Measurements from ENCODE around the gene ABAT.

Gene ABAT

DNA sequence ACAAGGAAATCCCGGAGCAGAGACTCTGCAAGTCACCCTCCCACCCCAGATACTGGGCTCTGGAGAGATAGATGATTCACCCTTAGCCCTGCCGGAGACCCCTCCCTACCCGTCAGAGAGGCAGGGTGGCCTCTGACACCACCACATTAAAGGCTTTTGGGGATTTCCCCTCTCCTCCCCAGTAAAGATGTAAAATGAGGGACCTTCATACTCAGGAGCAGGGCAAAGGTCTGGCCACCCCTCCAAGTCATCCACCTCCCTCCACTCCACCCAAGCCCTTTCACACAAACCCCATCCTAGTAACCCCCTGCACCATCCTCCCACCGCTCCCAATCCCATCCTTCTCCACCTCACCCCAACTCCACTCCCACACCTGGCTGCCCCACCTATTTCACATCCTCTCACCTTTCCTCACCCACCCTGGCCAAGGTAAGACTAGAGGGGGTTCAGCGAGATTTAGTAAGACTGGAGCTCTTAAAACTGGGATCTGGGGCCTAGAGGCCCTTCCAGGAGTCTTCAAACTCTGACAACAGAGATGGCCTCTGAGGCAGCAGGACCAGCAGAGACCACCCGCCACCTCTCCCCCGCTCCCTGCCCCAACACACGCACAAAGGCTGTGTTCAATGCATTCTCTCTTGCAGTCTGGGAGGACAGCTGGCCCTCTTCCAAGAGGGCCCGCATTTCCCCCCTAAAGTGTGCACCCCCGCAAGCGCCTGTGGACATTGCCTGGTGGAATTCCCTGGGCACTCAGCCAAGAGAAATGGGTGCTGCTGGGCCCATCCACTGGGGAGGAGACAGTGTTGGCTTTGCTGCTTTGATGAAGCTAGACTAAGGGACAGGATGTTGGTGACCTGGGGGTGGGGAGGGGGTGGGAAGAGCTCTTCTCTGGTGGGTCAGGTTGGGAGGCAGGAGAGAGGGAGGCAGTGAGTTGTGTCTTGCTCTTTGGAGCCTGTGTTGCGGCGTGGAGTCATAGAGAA lies 1.1 kb downstream of the ABAT start:
- no peak for DNase-seq
- in situ Hi-C loops (cut with HindIII; ENCODE audit: low pct_ligation_motif_present, low pct_unique_long_range_greater_than_20kb, low sequenced_read_pairs): no loop called here

DNA sequence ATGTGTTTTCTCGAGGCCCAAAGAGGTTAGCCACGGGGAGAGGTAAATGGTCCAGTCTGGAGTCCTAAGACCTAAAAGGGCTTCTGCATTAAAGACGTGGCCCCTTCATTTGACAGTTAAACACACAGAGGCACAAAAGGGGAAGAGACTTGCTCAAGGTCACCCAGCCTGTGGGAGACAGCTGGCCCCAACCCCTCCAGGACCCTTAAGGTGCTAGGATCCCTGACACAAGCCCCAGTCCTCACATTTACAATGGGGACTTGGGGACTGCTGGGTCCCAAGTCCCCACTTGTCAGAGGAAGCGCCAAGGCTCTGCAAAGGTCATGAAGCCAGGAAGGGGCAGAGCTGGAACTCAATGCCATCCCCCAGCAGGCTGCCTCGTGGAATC lies 1.7 kb downstream of the ABAT start:
- in situ Hi-C loops (cut with HindIII; ENCODE audit: low pct_ligation_motif_present, low pct_unique_long_range_greater_than_20kb, low sequenced_read_pairs): no loop called here
- no peak for DNase-seq

DNA sequence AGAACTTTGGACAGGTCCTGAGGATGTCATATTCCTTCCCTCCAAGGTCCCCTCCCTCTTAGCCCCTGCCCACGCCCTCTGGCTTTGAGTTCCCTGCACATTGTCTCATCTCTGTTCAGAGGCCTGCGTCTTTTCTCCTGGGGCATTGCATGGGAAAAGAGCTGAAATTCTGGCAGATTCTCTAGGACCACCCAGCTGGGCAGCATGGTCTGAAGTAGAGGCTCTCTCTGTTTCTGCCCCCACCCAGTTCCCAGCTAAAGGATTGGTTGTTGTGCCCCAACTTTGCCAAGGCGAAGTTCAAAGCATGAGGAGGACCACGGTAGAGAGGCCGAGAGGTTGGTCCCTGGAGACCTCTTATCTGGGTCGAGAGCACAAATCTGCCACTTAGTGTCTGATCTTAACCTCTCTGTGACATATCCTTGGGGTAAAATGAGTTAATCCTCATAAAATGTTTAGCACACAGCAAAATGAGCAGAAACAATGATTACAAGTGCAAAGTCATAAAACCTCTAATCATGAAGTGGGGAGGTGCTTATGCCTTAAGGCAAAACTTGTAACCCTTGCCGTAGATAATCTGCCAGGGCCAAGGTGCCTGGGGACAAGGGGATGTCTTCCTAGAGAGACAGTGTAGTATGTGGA lies 2.4 kb downstream of the ABAT start:
- DNase-seq: no peak
- in situ Hi-C loops (cut with HindIII; ENCODE audit: low pct_ligation_motif_present, low pct_unique_long_range_greater_than_20kb, low sequenced_read_pairs): no loop called here

DNA sequence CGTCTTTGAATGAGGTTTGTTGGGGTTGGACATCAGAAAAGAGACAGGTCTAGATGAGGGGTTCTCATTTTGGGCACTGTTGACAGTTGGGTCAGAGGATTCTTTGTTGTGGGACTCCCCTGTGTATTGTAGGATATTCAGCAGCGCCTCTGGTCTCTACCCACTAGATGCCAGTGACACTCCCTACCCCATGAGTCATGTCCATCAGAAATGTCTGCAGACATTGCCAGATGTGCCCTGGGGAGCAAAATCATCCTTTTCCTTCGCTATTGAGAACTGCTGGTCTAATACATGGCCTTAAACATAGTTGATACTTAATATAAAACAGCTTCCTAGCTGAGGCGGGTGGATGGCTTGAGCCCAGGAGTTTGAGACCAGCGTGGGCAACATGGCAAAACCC lies 3.1 kb downstream of the ABAT start:
- in situ Hi-C loops (cut with HindIII; ENCODE audit: low pct_ligation_motif_present, low pct_unique_long_range_greater_than_20kb, low sequenced_read_pairs): no loop called here
- DNase-seq: no peak

DNA sequence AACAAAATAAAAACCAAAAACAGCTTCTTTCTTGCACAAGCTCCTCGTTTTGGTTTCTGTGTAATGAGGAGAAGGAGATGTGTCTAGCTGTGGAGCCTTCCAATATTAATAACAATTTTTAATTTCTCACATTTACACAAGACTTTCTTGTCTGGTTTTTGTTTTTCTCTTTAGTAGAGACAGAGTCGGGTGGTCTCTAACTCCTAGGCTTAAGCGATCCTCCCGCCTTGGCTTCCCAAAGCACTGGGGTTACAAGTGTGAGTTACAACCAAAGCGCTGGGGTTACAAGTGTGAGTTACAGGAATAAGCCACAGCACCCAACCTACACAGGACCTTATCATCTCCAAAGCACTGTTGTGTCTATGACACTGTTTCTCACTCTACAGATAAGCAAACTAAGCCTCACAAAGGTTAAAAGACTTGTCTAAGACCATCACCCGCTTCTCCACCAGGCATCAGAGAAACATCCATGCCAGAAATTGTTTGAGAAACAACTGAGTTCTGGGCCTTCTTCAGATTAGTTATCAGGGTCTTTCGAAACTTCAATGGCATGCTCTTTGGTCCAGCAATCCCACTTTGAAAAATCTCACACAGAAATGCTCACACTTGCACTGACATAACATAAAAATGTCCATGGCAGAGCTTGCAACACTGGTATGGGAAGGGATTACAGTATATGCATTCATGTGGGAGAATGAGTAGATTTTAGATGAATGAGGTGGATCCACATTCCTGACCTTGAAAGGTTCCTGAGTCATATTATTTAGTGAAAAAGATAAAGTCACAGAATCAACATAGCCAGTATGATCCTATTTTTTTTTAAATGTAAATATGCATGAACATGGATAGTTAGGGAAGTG lies 3.9 kb downstream of the ABAT start:
- in situ Hi-C loops (cut with HindIII; ENCODE audit: low pct_ligation_motif_present, low pct_unique_long_range_greater_than_20kb, low sequenced_read_pairs): no loop called here
- DNase-seq: no peak

DNA sequence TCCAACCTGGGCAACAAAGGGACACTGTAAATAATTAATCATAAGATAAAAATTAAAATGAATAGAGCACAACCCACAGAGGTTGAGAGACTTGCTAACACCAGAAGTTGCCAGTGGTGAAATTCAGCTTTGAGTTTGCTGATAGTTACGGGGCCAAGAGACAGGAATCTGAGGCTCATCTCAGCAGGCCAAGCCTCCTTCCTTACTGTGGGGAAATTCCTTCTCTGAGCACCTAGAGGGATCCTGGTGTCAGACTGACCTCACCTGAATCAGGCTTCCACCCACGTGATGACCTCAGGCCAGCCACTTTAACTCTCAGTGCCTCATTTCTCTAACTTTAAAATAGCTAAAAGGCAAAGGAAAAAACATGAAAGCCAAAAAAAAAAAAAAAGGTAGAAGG lies 4.7 kb downstream of the ABAT start:
- DNase-seq: no peak
- in situ Hi-C loops (cut with HindIII; ENCODE audit: low pct_ligation_motif_present, low pct_unique_long_range_greater_than_20kb, low sequenced_read_pairs): no loop called here

DNA sequence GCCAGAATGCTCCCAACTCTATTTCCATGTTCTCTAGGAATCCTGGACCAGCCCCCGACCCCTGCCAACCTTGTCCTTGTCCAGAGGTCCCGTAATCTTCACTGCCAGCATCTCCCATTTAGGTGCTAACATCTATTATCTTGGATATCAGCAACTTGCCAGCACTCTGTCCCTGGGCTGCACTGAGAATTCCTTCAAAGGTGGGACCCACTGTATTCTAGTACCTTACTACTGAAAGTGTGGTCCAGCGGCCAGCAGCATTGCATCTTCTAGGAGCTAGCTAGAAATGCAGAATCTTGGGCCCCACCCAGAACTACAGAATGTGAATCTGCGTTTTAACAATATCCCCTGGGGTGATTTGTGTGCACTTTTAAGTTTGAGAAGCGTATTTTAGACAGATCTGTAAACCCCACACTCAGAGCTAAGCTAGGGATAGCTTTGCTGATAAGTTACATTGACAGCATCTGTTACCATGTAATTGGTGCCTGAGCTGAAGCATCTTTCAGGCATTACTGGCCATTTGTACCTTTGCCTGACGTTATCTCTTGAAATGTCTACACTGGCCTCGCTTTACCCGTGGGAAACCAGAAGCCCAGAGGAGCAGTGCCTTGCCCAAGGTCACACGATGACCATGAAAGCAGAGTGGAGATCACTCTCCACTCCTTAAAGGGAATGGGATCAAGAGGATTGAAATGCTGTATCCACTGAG lies 8.3 kb downstream of the ABAT start:
- no peak for DNase-seq
- in situ Hi-C loops (cut with HindIII; ENCODE audit: low pct_ligation_motif_present, low pct_unique_long_range_greater_than_20kb, low sequenced_read_pairs): no loop called here

DNA sequence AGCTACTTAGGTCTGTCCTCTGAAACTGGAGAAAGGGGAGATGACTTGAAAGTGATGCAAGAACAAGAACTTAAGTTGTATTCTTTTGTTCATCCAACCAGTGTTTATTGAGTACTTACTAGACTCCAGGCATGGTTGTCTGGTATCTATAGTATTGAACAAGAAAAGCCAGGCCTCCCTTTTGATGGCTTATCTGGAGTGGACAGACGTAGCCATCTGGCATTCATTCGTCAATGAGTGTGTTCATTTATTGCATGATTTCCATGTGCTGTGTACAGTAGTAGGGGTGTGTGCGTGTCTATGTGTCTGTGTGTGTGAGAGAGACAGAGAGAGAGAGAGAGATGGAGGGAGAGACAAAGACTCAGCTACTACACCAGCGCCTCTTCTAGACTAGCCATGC lies 9.2 kb downstream of the ABAT start:
- DNase-seq: no peak
- in situ Hi-C loops (cut with HindIII; ENCODE audit: low pct_ligation_motif_present, low pct_unique_long_range_greater_than_20kb, low sequenced_read_pairs): no loop called here

DNA sequence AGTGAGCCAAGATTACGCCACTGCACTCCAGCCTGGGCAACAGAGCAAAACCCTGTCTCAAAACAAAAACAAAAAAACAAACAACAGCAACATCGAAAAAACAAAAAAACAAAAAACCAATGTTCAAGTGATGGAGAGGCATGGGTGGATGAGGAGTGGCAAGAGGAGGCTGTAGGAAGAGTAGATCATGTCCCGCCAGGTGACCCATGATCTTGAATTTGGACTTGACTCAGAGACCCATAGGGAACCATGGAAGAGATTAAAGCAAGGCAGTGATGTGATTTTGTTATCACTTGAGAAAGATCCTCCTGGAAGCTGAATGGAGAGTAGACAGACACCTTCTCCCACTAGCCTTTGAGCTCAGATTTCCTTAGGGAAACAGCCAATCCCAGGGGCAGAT lies 11.2 kb downstream of the ABAT start:
- no peak for DNase-seq
- in situ Hi-C loops (cut with HindIII; ENCODE audit: low pct_ligation_motif_present, low pct_unique_long_range_greater_than_20kb, low sequenced_read_pairs): no loop called here

DNA sequence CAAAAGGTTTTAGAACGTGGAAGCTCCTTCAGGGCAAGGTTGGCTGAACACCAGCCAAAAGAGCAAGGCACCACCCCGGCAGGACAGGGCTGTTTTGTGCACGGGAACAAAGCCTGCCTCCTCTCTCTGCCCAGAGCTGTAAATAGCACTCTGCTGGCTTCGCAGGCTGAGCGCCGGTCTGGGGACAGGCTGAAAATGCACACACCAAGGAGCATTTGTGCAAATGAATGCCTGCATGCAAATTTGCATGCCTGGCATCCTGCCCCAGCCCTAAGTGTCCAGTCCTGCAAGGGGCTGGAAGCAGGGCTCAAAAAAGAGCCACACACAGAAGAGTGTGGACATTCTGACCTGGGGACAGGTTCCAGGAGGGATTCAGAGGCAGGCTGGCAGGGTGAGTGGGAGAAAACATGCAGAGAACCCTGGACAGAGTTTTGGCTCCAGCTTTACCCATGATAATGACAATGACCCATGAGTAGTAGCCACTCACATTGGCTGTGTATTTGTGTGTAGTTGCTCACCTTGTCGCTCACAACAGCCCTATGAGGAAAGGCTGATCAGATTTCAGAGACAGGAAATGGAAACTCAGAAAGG lies 11.7 kb downstream of the ABAT start:
- no peak for DNase-seq
- in situ Hi-C loops (cut with HindIII; ENCODE audit: low pct_ligation_motif_present, low pct_unique_long_range_greater_than_20kb, low sequenced_read_pairs): no loop called here

DNA sequence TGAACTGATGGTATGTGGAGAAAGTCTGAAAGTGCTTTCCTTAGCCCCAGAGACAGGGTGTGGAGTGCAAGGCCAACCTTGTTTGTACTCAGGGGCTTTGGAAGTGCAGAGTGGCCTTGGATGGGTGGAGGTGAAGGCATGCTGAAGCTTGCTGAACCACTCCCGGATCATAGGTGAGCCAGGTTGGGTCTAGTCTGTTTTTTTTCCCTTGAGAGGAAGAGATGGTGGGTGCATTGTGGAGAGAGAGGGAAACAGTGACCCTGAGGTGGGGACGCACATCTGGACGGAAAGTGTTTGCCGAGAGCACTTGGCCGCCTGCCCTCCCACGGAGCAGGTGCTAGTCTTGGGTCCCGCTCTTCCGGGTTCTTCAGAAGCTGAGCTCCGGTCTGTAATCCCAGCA lies 12.5 kb downstream of the ABAT start:
- DNase-seq: no peak
- in situ Hi-C loops (cut with HindIII; ENCODE audit: low pct_ligation_motif_present, low pct_unique_long_range_greater_than_20kb, low sequenced_read_pairs): no loop called here

DNA sequence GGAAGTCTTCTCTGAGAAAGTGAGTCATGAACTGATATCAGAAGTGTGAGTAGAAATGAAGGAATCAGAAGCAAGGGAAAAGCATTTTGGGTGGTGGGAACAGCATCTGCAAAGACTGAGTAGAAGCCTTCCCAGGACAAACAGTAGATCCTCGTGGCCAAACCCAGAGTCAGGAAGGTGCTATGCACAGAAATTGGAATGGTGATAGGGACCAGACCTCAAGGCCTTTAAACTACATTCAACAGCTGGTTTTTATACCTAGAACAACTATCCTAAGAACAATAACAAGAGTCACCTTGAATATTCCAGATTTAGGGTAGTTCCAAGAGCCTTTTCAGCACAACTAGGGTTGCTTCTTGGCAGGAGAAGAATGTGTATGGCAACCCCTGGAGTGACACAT lies 15.3 kb downstream of the ABAT start:
- in situ Hi-C loops (cut with HindIII; ENCODE audit: low pct_ligation_motif_present, low pct_unique_long_range_greater_than_20kb, low sequenced_read_pairs): no loop called here
- DNase-seq: no peak

DNA sequence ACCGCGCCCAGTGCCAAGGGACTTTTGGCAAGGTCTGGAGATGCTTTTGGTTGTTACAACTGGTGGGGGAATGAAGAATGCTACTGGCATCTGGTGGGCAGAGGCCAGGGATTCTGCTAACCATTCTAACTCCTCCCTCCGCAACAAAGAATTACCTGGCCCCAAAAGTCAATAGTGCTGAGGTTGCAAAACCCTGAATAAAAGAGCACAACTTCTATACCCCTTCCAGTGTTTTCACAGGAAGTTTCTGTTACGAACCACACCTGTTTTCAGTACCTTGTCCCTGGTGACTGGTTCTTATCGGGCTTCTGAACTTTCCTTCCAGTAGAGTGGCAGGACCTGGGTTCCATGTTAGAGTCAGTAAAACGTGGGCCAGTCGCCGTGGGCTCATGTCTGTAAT lies 17.3 kb downstream of the ABAT start:
- in situ Hi-C loops (cut with HindIII; ENCODE audit: low pct_ligation_motif_present, low pct_unique_long_range_greater_than_20kb, low sequenced_read_pairs): no loop called here

DNA sequence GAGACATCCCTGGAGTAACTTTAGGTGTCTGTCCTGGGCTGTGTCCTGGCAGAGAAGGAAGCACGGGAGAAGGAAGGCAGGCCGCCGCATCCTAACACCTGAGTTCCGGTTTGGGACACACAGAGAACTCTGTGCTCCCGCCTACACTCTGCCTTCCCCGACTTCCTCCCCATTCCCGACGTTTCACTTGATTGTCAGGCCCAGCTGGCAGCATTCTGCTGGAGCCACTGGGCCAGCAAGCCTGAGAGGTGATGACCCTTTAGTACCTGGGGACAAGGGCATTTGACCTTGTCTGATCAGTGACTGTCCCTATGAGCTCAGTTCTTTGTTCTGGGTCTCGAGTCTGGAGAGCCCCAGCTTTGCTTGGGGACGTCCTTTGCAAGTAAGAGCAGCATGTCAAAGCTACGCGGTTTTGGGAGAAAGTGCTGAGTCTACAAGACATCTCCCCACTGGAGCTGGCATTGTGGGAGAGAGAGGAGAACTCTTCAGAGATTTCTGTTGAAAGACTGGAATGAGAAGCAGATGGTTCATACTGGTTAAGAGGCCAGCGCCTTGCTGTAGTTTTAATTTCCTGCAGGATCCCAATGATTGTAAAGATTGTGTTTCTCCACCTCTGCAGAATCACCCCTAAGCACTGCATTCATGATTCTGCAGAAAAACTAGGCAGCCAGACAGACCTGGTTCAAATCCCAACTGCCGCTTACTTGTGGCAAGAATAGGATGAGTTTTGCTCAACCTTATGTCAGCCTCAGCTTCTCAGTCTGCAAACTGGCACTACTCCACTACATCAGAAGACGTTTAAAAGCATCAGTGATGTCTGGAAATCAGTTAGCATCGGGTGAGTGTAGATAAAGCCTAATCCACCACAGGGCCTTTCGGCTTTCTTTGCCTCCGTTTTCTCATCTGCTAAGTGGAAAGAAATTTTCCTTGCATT lies 20.6 kb downstream of the ABAT start:
- in situ Hi-C loops (cut with HindIII; ENCODE audit: low pct_ligation_motif_present, low pct_unique_long_range_greater_than_20kb, low sequenced_read_pairs): no loop called here

More for the DNA sequence above, 17.3 kb downstream of the ABAT start:
- DNase-seq: no peak

DNA sequence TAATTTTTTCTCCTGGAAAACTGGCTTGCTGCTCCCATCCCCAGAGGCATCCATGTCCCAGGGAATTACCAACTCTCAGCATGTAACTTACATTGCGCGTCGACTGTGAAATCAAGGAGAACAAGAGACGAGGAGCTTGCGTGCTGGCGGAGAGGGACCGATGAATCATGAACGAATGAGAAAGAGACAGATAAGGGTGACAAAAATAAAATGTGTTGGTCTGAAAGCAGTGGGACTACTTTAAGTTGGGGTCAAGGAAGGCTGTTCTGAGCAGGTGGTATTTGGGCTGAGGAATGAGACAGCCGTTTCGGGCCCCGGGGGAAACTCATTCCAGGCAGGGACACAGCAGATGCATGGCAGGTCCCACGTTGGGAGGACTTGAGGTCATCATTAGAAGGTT lies 22.5 kb downstream of the ABAT start:
- in situ Hi-C loops (cut with HindIII; ENCODE audit: low pct_ligation_motif_present, low pct_unique_long_range_greater_than_20kb, low sequenced_read_pairs): no loop called here
- no peak for DNase-seq

More for the DNA sequence above, 20.6 kb downstream of the ABAT start:
- DNase-seq: no peak

DNA sequence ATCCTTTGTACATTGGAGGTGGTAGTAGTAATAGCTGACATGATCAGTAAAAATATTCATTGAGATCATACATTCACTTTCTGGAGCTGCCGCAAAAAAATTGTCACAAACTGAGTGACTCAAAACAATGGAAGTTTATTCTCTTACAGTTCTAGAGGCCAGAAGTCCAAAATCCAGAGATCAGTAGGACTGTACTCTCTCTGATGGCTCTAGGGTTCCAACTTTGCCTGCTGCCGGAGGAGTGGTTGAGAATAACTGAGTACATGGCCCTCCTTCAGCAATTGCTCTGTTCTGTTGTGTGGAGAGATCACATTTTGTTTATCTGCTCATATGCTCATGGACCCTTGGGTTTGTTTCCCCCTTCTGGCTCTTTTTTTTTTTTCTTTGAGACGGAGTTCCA lies 23.5 kb downstream of the ABAT start:
- in situ Hi-C loops (cut with HindIII; ENCODE audit: low pct_ligation_motif_present, low pct_unique_long_range_greater_than_20kb, low sequenced_read_pairs): no loop called here
- DNase-seq: no peak

DNA sequence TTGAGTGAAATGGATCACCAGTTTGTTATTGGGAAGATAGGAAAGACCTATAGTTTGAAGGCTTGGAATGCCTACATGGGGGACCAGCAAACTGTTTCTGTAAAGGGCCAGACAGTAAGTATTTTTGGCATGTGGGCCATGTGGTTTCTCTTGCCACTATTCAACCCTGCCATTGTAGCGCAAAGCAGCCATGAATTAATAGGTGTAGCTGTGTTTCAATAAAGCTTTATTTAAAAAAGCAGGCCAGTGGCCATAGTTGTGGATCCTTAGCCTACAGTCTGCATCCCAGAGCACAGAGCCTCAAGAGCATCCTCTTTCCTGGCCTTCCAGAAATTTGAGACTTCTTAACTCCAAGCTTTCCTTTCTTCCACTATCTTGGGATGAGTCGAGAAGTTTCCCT lies 29.3 kb downstream of the ABAT start:
- no peak for DNase-seq
- in situ Hi-C loops (cut with HindIII; ENCODE audit: low pct_ligation_motif_present, low pct_unique_long_range_greater_than_20kb, low sequenced_read_pairs): no loop called here

All from ACHN (cell line).